ENCODE data around the gene PPP1R9A. TPM values are rescaled to one million over a fixed set of nuclear protein-coding genes. Genes with fewer than 3 reads are reported as not detected.
A peak's percentile ranks its signal among the peaks of the same experiment; 100 is the strongest.
"Not testable (repeated sequence)": the region's sequence is repeated elsewhere in the genome, so short reads cannot be mapped to it uniquely, and the experiment has no call there.

The PPP1R9A gene
- total RNA-seq, 2 donors from 2014 or later: 17.7 to 20.2 TPM

GRCh38 chr7:95002775-95003174 is 95.4 kb downstream of the PPP1R9A start:
- peak; percentile 41 for DNase-seq
- Histone ChIP-seq H3K4me3 (no peak overlapping the region), H3K9ac (ENCODE audit: low read depth in 2 of 2, low read length in 2 of 2) (no peak overlapping the region), H3K27me3 (no peaks in the 10 kb centered on the region), H3K9me3 (no peaks in the 10 kb centered on the region), H3K36me3 (no peaks in the 10 kb centered on the region), H3K4me1 (peaks cover 6% of the 10 kb centered on the region), H3K27ac (peak overlapping the region; percentile 5)
- TF ChIP-seq, protein P1, sequence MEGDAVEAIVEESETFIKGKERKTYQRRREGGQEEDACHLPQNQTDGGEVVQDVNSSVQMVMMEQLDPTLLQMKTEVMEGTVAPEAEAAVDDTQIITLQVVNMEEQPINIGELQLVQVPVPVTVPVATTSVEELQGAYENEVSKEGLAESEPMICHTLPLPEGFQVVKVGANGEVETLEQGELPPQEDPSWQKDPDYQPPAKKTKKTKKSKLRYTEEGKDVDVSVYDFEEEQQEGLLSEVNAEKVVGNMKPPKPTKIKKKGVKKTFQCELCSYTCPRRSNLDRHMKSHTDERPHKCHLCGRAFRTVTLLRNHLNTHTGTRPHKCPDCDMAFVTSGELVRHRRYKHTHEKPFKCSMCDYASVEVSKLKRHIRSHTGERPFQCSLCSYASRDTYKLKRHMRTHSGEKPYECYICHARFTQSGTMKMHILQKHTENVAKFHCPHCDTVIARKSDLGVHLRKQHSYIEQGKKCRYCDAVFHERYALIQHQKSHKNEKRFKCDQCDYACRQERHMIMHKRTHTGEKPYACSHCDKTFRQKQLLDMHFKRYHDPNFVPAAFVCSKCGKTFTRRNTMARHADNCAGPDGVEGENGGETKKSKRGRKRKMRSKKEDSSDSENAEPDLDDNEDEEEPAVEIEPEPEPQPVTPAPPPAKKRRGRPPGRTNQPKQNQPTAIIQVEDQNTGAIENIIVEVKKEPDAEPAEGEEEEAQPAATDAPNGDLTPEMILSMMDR (IDR thresholded peaks at IDR 0.05): no peak
- intact Hi-C loops (cut with DNase I): no loop called here

GRCh38 chr7:95004618-95005247 is 97.3 kb downstream of the PPP1R9A start:
- no peak for DNase-seq
- TF ChIP-seq, protein P1 (IDR thresholded peaks at IDR 0.05): no peak
- H3K4me3 ChIP-seq: no peak overlapping the region
- intact Hi-C loops (cut with DNase I): no loop called here
- no peak overlapping the region for H3K27ac ChIP-seq
- H3K4me1 ChIP-seq: peaks cover 6% of the 10 kb centered on the region
- H3K9ac ChIP-seq (ENCODE audit: low read depth in 2 of 2, low read length in 2 of 2): no peak overlapping the region
- no peaks in the 10 kb centered on the region for H3K9me3 ChIP-seq
- no peaks in the 10 kb centered on the region for H3K27me3 ChIP-seq
- H3K36me3 ChIP-seq: no peaks in the 10 kb centered on the region

GRCh38 chr7:95006010-95006409 is 98.6 kb downstream of the PPP1R9A start:
- no peak overlapping the region for H3K9ac ChIP-seq (ENCODE audit: low read depth in 2 of 2, low read length in 2 of 2)
- intact Hi-C loops (cut with DNase I): no loop called here
- no peak overlapping the region for H3K4me3 ChIP-seq
- no peak overlapping the region for H3K27ac ChIP-seq
- no peaks in the 10 kb centered on the region for H3K27me3 ChIP-seq
- peaks cover 6% of the 10 kb centered on the region for H3K4me1 ChIP-seq
- no peaks in the 10 kb centered on the region for H3K36me3 ChIP-seq
- no peaks in the 10 kb centered on the region for H3K9me3 ChIP-seq
- no peak for DNase-seq
- TF ChIP-seq, protein P1 (IDR thresholded peaks at IDR 0.05): no peak

DNA sequence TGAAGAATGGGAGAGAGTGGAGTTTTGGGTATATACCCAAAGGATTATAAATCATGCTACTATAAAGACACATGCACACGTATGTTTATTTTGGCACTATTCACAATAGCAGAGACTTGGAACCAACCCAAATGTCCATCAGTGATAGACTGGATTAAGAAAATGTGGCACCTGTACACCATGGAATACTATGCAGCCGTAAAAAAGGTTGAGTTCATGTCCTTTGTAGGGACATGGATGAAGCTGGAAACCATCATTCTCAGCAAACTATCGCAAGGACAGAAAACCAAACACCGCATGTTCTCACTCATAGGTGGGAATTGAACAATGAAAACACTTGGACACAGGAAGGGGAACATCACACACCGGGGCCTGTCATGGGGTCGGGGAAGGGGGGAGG is 101.4 kb downstream of the PPP1R9A start:
- not testable (repeated sequence) for H3K4me3 ChIP-seq

DNA sequence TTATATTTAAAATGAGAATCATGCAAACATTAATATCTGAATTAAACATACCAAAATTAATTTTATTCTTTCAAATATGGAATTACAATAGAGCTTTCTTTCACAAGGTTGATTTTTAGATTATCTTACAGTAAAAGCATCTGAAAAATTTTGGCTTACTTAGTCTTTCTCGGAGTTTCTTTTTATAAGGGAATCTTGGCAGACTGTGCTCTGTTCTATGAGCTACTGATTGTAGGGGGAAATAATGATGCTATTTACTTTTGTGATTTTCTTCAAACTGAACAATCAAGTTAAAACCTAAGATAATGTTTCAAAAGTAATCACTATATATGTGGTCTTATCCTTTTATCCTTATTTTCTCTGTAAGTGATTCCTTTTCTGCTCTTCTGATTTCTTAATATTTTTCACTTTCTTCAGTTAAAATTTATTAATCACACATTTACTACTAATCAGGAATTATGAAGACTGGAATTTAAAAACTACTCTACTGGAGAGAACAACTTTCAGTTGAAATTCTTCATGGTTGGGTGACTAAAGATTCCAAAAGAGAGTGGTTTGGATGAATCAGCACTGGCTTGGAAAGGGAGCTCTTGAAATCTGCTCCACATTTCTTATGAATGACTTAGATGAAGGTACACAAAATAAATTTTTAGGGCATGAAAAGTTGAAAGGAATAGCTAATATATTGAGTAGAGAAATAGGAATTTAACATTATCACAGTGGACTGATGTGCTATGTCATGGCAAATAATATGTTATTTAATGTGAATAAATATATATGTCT is 103.9 kb downstream of the PPP1R9A start:
- Histone ChIP-seq H3K36me3 (no peaks in the 10 kb centered on the region), H3K27me3 (no peaks in the 10 kb centered on the region), H3K27ac (no peak overlapping the region), H3K9ac (ENCODE audit: low read depth in 2 of 2, low read length in 2 of 2) (no peak overlapping the region), H3K9me3 (no peaks in the 10 kb centered on the region), H3K4me1 (no peaks in the 10 kb centered on the region), H3K4me3 (no peak overlapping the region)
- no peak for DNase-seq
- TF ChIP-seq, protein P1 (IDR thresholded peaks at IDR 0.05): no peak
- intact Hi-C loops (cut with DNase I): no loop called here

More for the DNA sequence above, 101.4 kb downstream of the PPP1R9A start:
- H3K36me3 ChIP-seq; H3K27ac ChIP-seq; H3K4me1 ChIP-seq; H3K9me3 ChIP-seq; H3K9ac ChIP-seq (ENCODE audit: low read depth in 2 of 2, low read length in 2 of 2); H3K27me3 ChIP-seq; intact Hi-C loops (cut with DNase I); DNase-seq: not testable (repeated sequence)

- H3K27me3 ChIP-seq: no peaks in the 10 kb centered on the region
- DNase-seq: no peak
- no peak overlapping the region for H3K27ac ChIP-seq
- TF ChIP-seq, protein P1 (IDR thresholded peaks at IDR 0.05): no peak
- intact Hi-C loops (cut with DNase I): no loop called here
- no peaks in the 10 kb centered on the region for H3K9me3 ChIP-seq
- no peak overlapping the region for H3K9ac ChIP-seq (ENCODE audit: low read depth in 2 of 2, low read length in 2 of 2)
- H3K4me3 ChIP-seq: no peak overlapping the region
- H3K36me3 ChIP-seq: no peaks in the 10 kb centered on the region
- H3K4me1 ChIP-seq: no peaks in the 10 kb centered on the region
Observed at GRCh38 chr7:95011995-95012394, 104.6 kb downstream of the PPP1R9A start.

Data from colonic mucosa (tissue), 4 donors.